Measurements from ENCODE around the gene JAG1.

JAG1 gene

GRCh38 chr20:10651227-10651990 lies 22.4 kb downstream of the JAG1 start:
- no peak for DNase-seq

- no peak for DNase-seq
These were observed 24.0 kb downstream of the JAG1 start for GRCh38 chr20:10649797-10650160.

GRCh38 chr20:10649080-10649796 lies 24.6 kb downstream of the JAG1 start:
- DNase-seq = no peak

- no peak for DNase-seq
These were observed 25.1 kb downstream of the JAG1 start for GRCh38 chr20:10648651-10649050.

- no peak for DNase-seq
These were observed 25.9 kb downstream of the JAG1 start for GRCh38 chr20:10647909-10648308.

GRCh38 chr20:10647471-10647870 lies 26.3 kb downstream of the JAG1 start:
- DNase-seq = no peak

GRCh38 chr20:10646886-10647420 lies 26.8 kb downstream of the JAG1 start:
- no peak for DNase-seq

GRCh38 chr20:10646006-10646405 lies 27.8 kb downstream of the JAG1 start:
- DNase-seq = no peak

- no peak for DNase-seq
These were observed 28.6 kb downstream of the JAG1 start for GRCh38 chr20:10645205-10645570.

- DNase-seq = no peak
These were observed 29.2 kb downstream of the JAG1 start for GRCh38 chr20:10644458-10645204.

- no peak for DNase-seq
These were observed 30.3 kb downstream of the JAG1 start for GRCh38 chr20:10643560-10643873.

GRCh38 chr20:10642856-10643559 lies 30.8 kb downstream of the JAG1 start:
- DNase-seq = no peak

- no peak for DNase-seq
These were observed 31.9 kb downstream of the JAG1 start for GRCh38 chr20:10641893-10642292.

GRCh38 chr20:10641467-10641866 lies 32.3 kb downstream of the JAG1 start:
- no peak for DNase-seq

- DNase-seq = no peak
These were observed 32.9 kb downstream of the JAG1 start for GRCh38 chr20:10640897-10641296.

- DNase-seq = no peak
These were observed 33.9 kb downstream of the JAG1 start for GRCh38 chr20:10639737-10640556.

- DNase-seq = no peak
These were observed 34.6 kb downstream of the JAG1 start for GRCh38 chr20:10639077-10639736.

- no peak for DNase-seq
These were observed 36.2 kb downstream of the JAG1 start for GRCh38 chr20:10637563-10637962.

GRCh38 chr20:10637031-10637559 lies 36.7 kb downstream of the JAG1 start:
- no peak for DNase-seq

GRCh38 chr20:10636326-10636818 lies 37.4 kb downstream of the JAG1 start:
- DNase-seq = no peak

All from NCI-H1436 (cell line).